G401.6 (cell line): ENCODE data around the gene PDZD2.
"Not testable (repeated sequence)": the region's sequence is repeated elsewhere in the genome, so short reads cannot be mapped to it uniquely, and the experiment has no call there.

Experiments used
- FAIRE-seq: peaks from 2 replicates; lab custom pipeline; 2012; peaks lifted over from hg19 to GRCh38; lab: Jason Lieb, UNC

PDZD2 gene

GRCh38 chr5:32043105-32043504, 404.2 kb downstream of the PDZD2 start:
- FAIRE-seq = no peak

DNA sequence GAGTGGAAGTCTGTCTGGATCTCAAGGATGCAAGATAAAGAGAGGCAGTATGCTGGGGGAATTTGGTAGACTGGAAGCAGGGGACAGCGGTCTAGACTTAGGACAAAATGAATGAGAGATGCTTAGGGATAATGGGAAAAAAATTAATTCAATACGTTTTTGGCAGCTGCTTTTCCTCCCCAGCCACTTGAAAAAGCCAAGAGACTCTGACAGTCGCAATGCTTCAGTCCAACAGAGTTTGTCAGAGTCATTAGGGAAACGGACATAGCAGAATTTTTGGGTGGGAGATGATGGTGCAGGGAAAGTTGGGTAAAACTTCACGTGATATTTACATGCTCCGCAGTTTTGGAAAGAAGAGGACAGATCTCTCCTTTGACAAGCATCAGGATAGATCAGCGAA, 405.5 kb downstream of the PDZD2 start:
- no peak for FAIRE-seq

- FAIRE-seq = no peak
These were observed 406.0 kb downstream of the PDZD2 start for GRCh38 chr5:32044939-32045338.

DNA sequence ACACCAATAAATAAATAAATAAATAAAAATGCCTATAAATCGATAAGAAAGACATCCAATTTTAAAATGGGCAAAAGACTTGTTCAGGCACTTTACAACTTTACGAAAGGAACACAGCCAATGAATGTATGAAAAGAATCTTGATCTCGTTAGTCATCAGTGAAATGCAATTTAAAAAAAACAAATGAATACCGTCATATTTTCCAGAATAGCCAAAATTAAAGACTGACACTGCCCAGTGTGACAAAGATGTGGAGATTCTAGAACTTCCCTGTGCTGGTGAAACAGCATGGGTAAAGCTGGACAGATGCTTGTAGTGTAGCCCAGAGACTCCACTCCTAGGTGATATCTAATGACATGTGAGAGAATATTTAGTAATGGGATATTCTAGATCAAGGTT, 408.1 kb downstream of the PDZD2 start:
- FAIRE-seq = no peak

DNA sequence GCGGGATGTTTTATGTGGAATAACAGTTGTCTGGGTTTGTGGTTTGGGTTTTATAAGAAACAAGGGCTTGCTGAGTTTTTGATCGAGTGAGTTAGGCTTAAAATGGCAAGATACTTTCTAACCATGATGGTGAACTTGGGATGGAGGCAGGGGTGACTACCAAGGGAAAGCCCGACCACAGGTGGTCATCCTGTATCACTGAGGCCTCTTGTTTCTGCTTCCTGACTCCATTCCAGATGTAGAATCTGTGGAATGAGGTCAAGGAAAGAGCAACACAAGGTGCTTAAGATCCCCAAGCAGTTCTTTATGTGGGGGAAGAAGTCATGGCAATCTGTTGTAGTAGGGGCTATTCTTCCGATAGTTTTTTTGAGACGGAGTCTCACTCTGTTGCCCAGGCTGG, 412.9 kb downstream of the PDZD2 start:
- no peak for FAIRE-seq

- peak; percentile 63 for FAIRE-seq
These were observed 417.2 kb downstream of the PDZD2 start for GRCh38 chr5:32055891-32056866.

DNA sequence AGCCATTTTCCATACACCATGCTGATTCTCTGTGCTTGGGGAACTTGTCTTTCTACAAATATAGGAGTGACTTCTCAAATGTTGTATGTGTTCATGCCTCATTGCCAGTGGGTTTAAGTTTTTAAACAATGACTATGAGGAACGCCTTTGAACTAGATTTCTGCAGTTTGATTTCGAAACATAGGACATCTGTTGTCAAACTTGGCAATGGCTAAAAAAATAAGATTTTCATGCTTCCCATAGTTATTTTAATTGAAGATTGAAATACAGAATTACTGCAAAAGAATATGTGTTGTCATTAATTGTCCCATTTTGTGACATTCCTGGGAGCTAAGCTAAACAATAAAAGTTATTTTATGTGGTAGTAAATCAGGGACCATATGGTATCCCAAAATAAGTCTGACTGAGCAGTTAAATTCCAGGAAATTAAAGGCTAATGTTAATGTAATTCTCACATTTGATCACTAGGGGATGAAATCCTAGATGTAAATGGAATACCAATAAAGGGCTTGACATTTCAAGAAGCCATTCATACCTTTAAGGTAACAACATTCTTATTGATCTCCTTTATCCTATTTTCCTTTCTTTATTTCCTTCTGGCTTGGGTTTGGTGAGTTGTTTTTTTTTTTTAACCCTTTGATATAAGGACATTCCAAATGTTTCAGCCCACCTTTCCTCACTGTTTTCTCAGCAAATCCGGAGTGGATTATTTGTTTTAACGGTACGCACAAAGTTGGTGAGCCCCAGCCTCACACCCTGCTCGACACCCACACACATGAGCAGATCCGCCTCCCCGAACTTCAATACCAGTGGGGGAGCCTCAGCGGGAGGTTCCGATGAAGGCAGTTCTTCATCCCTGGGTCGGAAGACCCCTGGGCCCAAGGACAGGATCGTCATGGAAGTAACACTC, 418.5 kb downstream of the PDZD2 start:
- FAIRE-seq = peak; percentile 88

DNA sequence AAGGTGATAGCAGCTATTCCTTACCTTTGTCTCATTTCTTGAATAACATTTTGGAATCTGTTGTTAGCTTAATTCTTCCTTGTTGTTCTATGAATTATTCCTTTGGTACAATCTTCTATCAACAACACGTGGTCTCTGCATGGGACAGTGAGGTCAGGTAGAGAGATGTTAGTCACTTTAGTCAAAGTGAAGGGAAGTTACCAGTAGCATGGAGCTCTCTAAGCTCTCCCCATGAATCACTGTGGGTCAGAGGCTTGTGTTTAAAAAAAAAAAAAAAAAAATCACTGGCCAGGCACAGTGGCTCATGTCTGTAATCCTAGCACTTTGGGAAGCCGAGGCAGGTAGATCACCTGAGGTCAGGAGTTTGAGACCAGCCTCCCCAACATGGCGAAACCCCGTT, 419.2 kb downstream of the PDZD2 start:
- FAIRE-seq = no peak

GRCh38 chr5:32058997-32059396, 420.1 kb downstream of the PDZD2 start:
- no peak for FAIRE-seq

DNA sequence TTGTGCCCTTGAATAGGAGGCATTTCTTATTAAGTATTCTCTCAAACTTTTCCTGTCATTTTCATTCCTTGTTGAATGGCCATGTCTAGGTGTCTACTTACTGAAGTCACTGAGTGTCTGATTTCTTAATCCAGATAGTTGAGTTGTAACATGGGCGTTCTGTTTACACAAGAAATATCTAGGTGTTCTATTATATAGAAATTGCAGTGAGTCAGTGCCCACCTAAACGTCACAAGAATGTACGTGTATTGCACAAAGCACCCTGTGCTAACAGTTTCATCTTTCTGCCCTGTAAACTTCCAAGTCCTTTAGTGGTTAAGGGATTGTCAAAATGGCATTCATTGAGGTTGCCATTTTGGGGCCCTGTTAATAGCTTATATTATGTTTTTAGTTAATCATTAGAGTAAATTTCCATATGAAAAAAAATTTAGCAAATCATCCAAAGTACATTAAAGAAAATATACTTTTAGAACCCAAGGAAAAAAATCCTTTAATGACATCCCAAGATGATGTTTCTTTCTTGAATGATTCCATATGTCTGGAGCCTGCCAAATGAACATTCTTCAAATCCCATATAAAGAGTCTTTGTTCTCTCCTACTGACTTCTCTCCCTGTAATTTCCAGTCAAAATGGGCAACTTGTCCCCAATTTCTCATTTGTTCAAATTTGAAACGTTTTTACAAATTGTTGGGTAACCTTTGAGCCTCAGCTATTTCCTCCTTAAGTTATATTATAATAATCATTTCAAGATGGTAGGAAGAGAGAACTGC, 421.0 kb downstream of the PDZD2 start:
- no peak for FAIRE-seq

DNA sequence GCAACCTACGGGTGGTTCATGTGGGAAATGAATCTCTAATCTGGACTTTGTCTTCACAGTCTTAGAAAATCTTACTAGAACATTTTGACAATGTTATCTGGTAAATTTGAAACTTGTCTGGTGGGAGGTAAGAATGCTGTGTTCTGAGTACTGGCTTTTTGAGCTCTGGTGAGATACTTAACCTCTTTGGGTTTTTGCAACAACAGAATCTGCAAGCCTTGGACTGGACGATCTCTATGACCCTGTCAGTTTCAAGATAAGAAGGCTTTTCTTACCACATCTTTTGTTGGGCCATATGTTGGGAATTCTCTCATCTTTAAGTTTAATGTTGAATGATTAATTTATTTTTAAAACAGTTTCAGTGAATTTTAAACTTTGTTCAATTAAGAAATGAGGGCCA, 422.3 kb downstream of the PDZD2 start:
- no peak for FAIRE-seq

DNA sequence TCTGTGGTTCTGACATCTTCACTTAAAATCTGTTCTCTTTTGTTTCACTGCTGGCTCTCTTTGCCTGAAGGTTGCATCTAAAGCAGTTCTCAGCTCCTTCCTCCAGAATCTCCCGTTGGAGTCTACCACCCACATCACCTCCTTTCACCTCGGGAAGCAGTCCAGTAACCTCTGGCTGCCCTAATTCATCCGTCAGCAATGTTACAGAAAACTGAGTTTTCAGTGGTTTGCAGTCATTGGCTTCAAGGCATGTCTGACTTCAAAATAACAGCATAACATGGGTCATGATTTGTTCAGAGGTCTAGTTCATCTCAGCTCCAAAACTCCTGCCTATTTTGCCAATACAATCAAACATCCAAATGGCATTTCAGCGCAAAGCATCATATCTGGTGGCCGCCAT, 427.5 kb downstream of the PDZD2 start:
- FAIRE-seq = no peak

DNA sequence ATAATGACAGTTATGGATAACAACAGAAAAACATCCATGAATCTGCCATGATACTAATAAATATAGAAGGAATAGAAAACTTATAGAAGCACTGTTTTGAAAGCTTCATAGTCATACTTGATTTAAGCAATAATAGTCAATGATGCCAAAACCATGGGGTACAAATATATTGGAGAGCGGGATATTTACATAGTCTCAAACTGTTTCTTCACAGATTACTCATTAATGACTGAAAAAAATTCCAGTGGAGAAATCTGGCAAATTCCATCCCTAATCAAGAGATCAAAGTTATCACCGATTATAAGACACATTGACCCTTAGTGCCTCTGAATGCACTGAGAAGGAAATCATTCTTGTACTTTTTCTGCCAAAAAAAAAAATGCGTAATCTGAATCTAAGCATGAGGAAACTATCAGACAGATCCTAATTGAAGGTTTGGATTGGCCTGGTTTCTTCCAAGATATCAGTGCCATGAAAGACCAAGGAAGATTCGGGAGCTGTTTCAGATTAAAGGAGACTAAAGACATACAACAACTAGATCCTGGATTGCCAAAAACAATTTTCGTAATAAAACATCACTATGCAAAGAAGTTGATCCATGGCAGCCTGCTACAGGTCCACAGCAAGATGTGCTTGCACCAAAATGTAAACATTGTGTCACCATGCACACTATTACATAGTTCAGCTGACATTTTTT, 429.0 kb downstream of the PDZD2 start:
- no peak for FAIRE-seq

DNA sequence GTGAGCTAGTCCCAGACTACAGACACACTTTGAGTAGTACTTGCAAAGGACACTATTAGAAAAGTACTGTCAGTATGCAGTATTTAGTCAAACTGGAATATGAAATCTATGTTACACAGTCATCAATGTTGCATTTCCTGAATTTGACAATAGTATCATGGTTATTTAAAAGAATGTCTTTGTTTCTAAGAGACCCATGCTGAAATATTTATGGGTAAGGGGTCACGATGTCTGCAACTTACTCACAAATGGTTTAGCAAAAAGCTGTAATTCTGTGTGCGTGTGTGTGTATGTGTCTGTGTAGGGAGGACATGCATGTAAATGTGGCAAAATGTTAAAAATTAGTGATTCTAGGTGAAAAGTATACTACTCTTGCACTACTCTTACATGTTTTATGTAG, 429.6 kb downstream of the PDZD2 start:
- FAIRE-seq = no peak

GRCh38 chr5:32069396-32069795, 430.5 kb downstream of the PDZD2 start:
- FAIRE-seq = no peak

DNA sequence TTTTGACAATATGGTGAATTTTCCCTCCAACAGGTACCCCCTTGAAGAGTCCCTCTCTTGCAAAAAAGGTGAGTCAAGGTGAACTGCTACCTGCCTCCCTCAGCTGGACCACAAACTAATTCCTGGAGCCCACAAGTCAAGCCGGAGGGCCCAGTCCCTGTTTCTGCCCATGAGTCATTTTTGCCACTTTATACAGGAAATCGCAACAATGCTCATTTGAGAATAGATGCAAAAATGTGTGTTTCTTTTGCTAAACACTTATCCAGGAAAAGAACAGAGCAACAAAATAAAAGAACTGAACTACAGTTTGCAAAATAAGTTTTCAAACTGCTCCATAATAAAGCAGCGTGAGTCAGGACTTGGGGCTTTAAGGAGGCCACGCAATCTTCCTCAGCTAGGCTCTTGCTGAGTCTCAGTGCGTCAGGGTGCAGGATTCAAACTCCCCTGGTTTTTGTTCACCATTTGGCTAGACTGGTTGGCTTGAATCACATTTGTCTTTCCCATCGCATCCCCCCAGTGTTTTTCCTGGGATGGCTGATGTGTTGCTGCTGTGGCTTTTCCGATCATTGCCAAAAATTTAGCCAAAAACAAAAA, 432.5 kb downstream of the PDZD2 start:
- FAIRE-seq = no peak

DNA sequence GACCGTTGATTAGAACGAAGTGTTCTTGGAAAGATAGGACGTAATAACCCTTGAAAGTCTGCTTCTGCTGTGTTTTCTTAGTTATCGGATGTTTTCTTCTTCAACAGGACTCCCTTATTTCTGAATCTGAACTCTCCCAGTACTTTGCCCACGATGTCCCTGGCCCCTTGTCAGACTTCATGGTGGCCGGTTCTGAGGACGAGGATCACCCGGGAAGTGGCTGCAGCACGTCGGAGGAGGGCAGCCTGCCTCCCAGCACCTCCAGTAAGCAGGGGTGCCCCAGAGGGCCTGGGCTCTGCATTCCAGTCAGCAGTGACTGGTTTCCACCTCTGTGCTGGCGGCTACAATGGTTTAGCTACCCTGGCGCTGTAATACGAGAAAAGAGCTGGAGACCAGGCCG, 433.1 kb downstream of the PDZD2 start:
- FAIRE-seq = no peak

DNA sequence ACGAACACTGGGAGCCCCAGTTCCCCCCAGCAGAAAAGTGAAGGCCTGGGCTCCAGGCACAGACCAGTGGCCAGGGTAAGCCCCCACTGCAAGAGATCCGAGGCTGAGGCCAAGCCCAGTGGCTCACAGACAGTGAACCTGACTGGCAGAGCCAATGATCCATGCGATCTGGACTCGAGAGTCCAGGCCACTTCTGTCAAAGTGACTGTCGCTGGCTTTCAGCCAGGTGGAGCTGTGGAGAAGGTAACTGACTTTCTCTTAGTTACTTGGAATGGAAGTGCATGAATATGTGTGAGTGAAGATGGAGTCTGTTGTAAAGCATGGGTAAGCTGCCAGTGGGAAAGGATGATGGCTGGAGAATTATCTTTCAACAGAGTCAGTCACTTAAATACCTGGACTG, 435.5 kb downstream of the PDZD2 start:
- no peak for FAIRE-seq

GRCh38 chr5:32076699-32077695, 438.1 kb downstream of the PDZD2 start:
- peak; percentile 95 for FAIRE-seq

- FAIRE-seq = not testable (repeated sequence)
These were observed 439.9 kb downstream of the PDZD2 start for GRCh38 chr5:32078855-32079254.
